Neural cell (in vitro differentiated cells): ENCODE data around the gene IL4I1.

Experiments
- CTCF ChIP-seq: fragments of 450-650 bp; IDR thresholded peaks from 2 replicates; pipeline ENCODE4 v1.5.1; 2014; ENCODE audit warnings: antibody characterized with exemption, mild to moderate bottlenecking, moderate library complexity; ENCODE audit not compliant: poor library complexity, severe bottlenecking
- EP300 ChIP-seq: fragments of 450-650 bp; conservative IDR thresholded peaks from 2 replicates; pipeline ENCODE4 v1.6.1; 2014; ENCODE audit warnings: antibody characterized with exemption, mild to moderate bottlenecking, moderate library complexity; ENCODE audit not compliant: poor library complexity, severe bottlenecking
- EZH2 ChIP-seq: fragments of 200-600, 300-800 bp; shearing (Covaris generic), sonication (generic); IDR thresholded peaks from 2 replicates; pipeline ENCODE4 v1.6.1; 2014; ENCODE audit warnings: antibody characterized with exemption, low read length, borderline replicate concordance, mild to moderate bottlenecking; ENCODE audit not compliant: insufficient read depth, poor library complexity, severe bottlenecking
- RAD21 ChIP-seq: fragments of 450-650 bp; conservative IDR thresholded peaks from 2 replicates; pipeline ENCODE4 v1.6.1; 2014; ENCODE audit warnings: antibody characterized with exemption, mild to moderate bottlenecking, moderate library complexity
- TAF1 ChIP-seq: IDR thresholded peaks from 2 replicates; pipeline ENCODE4 v1.6.1; 2012; ENCODE audit warnings: low read depth

GRCh38 chr19:49946415-49946814 is 49.7 kb upstream of the IL4I1 start:
- TF ChIP-seq CTCF = no peak
- TF ChIP-seq EZH2 = no peak
- no peak for TF ChIP-seq RAD21
- TF ChIP-seq TAF1 = no peak
- no peak for TF ChIP-seq EP300
